HepG2 (cell line): ENCODE results near the gene ATIC. TPM values are rescaled to one million over a fixed set of nuclear protein-coding genes. Genes with fewer than 3 reads are reported as not detected.

Source experiments
- ATF5 ChIP-seq: sonication (generic); formaldehyde crosslinking; IDR thresholded peaks from 2 replicates; pipeline ENCODE4 v1.4.0; 2020; ENCODE audit warnings: mild to moderate bottlenecking, low read depth, missing genetic modification reagents
- SAP130 ChIP-seq: IDR thresholded peaks from 2 replicates; pipeline ENCODE4 v1.6.1; 2016; ENCODE audit warnings: low read depth
- SP140L ChIP-seq: sonication (generic); formaldehyde crosslinking; IDR thresholded peaks from 2 replicates; pipeline ENCODE4 v1.4.0; 2020; ENCODE audit warnings: missing genetic modification reagents, borderline replicate concordance
- ZBTB37 ChIP-seq: sonication (generic); formaldehyde crosslinking; IDR thresholded peaks from 2 replicates; pipeline ENCODE4 v1.4.0; 2020; ENCODE audit warnings: mild to moderate bottlenecking, missing genetic modification reagents
- ZNF18 ChIP-seq: sonication (generic); formaldehyde crosslinking; IDR thresholded peaks from 2 replicates; pipeline ENCODE4 v1.8.0; 2022; ENCODE audit warnings: mild to moderate bottlenecking, missing genetic modification reagents; ENCODE audit not compliant: insufficient replicate concordance
- ZNF639 ChIP-seq: conservative IDR thresholded peaks from 2 replicates; pipeline ENCODE4 v1.6.1; 2018; ENCODE audit warnings: missing genetic modification reagents
- ZZZ3 ChIP-seq: sonication (generic); formaldehyde crosslinking; IDR thresholded peaks from 2 replicates; pipeline ENCODE4 v1.4.0; 2020; ENCODE audit warnings: missing genetic modification reagents, mild to moderate bottlenecking, borderline replicate concordance
- polyA plus RNA-seq, 8 experiments: library from polyadenylated mRNA; depleted of rRNA in 3 of 8; stranded (reverse) in 7 of 8; unstranded in 1 of 8; fragments of >200 nt; fragmentation: Illumina TruSeq in 4 of 8; extraction: Trizol in 4 of 8; gene quantifications; 2 replicates each; pipeline versions ENCODE4 v1.2.1 to v1.2.3, GENCODE V29; 2011 to 2016; ENCODE audit warnings: low read depth in 4 of 8, missing spikeins in 1 of 8, mixed read lengths in 1 of 8; ENCODE audit not compliant: insufficient read depth in 1 of 8
- total RNA-seq, 5 experiments: library from RNA; depleted of rRNA; stranded (reverse); fragments of >200 nt; fragmentation: Illumina TruSeq; extraction: Trizol; gene quantifications; 2 replicates each; pipeline ENCODE4 v1.2.3, GENCODE V29; 2016; ENCODE audit warnings: low read depth in 1 of 5
- TF ChIP-seq, protein P1 (sequence below): sonication (generic); formaldehyde crosslinking; IDR thresholded peaks from 2 replicates; pipeline ENCODE4 v1.5.0; 2020; ENCODE audit warnings: mild to moderate bottlenecking, missing genetic modification reagents, borderline replicate concordance
- TF ChIP-seq, protein P2 (sequence below): IDR thresholded peaks from 2 replicates; pipeline ENCODE4 v1.6.1; 2016; ENCODE audit warnings: mild to moderate bottlenecking

The ATIC gene
- total and polyA plus RNA-seq, 2 of the 13 experiments (the other 11 are each of a cell fraction or from before 2014, with no cell fraction given) = 89.8 to 146 TPM

DNA sequence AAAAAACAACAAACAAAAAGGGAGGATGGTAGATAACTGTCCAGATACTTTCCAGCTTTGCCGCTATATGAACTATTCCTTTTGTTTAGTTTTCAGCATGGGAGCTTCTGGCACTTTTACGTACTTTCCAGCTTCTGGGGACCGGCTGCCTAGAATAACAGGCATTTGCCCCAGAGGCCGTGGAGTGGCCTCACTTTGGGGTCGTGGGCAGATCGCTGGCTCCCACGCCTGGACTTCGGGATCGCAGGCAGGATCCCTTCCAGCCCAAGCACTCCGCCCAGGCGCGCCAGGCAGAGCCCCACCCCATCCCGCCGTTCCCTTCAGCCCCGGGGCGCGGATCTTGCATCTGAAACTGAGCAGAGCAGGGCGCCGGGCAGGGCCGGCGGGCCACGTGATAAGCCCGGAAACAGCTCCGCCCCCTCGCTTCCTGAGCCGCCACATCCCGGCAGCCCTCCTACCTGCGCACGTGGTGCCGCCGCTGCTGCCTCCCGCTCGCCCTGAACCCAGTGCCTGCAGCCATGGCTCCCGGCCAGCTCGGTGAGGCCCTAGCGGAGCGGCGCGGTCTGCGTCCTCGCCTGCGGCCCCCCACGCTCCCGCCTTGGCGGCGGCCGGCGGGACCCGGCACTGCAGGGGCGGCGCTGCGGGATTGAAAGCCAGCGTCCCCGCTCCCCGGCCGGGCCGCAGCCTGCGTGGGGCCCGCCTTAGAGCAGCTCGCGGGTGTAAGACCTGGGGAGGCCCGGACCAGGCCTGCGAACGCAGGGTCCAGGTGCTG lies at the start of gene ATIC (continued):
- TF ChIP-seq, protein P1, sequence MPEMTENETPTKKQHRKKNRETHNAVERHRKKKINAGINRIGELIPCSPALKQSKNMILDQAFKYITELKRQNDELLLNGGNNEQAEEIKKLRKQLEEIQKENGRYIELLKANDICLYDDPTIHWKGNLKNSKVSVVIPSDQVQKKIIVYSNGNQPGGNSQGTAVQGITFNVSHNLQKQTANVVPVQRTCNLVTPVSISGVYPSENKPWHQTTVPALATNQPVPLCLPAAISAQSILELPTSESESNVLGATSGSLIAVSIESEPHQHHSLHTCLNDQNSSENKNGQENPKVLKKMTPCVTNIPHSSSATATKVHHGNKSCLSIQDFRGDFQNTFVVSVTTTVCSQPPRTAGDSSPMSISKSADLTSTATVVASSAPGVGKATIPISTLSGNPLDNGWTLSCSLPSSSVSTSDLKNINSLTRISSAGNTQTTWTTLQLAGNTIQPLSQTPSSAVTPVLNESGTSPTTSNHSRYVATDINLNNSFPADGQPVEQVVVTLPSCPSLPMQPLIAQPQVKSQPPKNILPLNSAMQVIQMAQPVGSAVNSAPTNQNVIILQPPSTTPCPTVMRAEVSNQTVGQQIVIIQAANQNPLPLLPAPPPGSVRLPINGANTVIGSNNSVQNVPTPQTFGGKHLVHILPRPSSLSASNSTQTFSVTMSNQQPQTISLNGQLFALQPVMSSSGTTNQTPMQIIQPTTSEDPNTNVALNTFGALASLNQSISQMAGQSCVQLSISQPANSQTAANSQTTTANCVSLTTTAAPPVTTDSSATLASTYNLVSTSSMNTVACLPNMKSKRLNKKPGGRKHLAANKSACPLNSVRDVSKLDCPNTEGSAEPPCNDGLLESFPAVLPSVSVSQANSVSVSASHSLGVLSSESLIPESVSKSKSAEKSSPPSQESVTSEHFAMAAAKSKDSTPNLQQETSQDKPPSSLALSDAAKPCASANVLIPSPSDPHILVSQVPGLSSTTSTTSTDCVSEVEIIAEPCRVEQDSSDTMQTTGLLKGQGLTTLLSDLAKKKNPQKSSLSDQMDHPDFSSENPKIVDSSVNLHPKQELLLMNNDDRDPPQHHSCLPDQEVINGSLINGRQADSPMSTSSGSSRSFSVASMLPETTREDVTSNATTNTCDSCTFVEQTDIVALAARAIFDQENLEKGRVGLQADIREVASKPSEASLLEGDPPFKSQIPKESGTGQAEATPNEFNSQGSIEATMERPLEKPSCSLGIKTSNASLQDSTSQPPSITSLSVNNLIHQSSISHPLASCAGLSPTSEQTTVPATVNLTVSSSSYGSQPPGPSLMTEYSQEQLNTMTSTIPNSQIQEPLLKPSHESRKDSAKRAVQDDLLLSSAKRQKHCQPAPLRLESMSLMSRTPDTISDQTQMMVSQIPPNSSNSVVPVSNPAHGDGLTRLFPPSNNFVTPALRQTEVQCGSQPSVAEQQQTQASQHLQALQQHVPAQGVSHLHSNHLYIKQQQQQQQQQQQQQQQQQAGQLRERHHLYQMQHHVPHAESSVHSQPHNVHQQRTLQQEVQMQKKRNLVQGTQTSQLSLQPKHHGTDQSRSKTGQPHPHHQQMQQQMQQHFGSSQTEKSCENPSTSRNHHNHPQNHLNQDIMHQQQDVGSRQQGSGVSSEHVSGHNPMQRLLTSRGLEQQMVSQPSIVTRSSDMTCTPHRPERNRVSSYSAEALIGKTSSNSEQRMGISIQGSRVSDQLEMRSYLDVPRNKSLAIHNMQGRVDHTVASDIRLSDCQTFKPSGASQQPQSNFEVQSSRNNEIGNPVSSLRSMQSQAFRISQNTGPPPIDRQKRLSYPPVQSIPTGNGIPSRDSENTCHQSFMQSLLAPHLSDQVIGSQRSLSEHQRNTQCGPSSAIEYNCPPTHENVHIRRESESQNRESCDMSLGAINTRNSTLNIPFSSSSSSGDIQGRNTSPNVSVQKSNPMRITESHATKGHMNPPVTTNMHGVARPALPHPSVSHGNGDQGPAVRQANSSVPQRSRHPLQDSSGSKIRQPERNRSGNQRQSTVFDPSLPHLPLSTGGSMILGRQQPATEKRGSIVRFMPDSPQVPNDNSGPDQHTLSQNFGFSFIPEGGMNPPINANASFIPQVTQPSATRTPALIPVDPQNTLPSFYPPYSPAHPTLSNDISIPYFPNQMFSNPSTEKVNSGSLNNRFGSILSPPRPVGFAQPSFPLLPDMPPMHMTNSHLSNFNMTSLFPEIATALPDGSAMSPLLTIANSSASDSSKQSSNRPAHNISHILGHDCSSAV (CRISPR knock-in tag) = no peak; the same call in 1 of the 2 replicates
- TF ChIP-seq ZBTB37 (CRISPR knock-in tag) (peak; percentile 62; the same call in 1 of the 2 replicates), ZZZ3 (CRISPR knock-in tag) (peak; percentile 97; the same call in 1 of the 2 replicates), ZNF639 (peak; percentile 94), SP140L (CRISPR knock-in tag) (no peak), ATF5 (CRISPR knock-in tag) (0 out of 2 replicates have a peak, but pooled peaks have one; percentile 80), SAP130 (CRISPR knock-in tag) (peak; percentile 100), ZNF18 (CRISPR knock-in tag) (peak; percentile 77)
- TF ChIP-seq, protein P2, sequence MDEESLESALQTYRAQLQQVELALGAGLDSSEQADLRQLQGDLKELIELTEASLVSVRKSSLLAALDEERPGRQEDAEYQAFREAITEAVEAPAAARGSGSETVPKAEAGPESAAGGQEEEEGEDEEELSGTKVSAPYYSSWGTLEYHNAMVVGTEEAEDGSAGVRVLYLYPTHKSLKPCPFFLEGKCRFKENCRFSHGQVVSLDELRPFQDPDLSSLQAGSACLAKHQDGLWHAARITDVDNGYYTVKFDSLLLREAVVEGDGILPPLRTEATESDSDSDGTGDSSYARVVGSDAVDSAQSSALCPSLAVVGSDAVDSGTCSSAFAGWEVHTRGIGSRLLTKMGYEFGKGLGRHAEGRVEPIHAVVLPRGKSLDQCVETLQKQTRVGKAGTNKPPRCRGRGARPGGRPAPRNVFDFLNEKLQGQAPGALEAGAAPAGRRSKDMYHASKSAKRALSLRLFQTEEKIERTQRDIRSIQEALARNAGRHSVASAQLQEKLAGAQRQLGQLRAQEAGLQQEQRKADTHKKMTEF (CRISPR knock-in tag) = peak; percentile 94
